Measurements from ENCODE around the gene CACNA1B.
"Not testable (repeated sequence)": the region's sequence is repeated elsewhere in the genome, so short reads cannot be mapped to it uniquely, and the experiment has no call there.

DNA sequence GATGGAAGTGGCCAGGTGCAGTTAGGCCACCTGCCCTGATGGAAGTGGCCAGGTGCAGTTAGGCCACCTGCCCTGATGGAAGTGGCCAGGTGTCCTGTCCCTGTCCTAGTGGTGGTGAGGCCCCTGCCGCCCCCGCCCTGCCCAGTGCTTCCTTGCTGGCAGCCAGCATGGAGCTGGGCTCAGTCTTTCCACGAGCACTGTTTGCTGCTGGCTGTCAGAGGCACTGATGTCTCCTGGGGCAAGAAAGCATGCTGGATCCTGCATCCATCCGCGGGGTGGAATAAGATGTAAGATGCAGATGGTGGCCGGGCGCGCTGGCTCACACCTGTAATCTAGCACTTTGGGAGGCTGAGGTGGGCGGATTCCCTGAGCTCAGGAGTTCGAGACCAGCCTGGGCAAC, 141.9 kb downstream of the CACNA1B start:
- TF ChIP-seq, protein P1, sequence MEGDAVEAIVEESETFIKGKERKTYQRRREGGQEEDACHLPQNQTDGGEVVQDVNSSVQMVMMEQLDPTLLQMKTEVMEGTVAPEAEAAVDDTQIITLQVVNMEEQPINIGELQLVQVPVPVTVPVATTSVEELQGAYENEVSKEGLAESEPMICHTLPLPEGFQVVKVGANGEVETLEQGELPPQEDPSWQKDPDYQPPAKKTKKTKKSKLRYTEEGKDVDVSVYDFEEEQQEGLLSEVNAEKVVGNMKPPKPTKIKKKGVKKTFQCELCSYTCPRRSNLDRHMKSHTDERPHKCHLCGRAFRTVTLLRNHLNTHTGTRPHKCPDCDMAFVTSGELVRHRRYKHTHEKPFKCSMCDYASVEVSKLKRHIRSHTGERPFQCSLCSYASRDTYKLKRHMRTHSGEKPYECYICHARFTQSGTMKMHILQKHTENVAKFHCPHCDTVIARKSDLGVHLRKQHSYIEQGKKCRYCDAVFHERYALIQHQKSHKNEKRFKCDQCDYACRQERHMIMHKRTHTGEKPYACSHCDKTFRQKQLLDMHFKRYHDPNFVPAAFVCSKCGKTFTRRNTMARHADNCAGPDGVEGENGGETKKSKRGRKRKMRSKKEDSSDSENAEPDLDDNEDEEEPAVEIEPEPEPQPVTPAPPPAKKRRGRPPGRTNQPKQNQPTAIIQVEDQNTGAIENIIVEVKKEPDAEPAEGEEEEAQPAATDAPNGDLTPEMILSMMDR (IDR thresholded peaks at IDR 0.05), result not testable (repeated sequence)
- not testable (repeated sequence) for TF ChIP-seq POLR2AphosphoS5 (IDR thresholded peaks at IDR 0.05; ENCODE audit: insufficient read depth in 1 of 2, low read depth in 1 of 2)

Measured in vagina (tissue), 2 donors.